Measurements from ENCODE around the gene PRPF40B.
A peak's percentile ranks its signal among the peaks of the same experiment; 100 is the strongest.
"Not testable (repeated sequence)": the region's sequence is repeated elsewhere in the genome, so short reads cannot be mapped to it uniquely, and the experiment has no call there.

The PRPF40B gene

GRCh38 chr12:49623142-49623904, at the start of gene PRPF40B:
TSS of gene PRPF40B (plus strand) at chr12:49623561. CDS start at chr12:49623591, 30 bp downstream.
- DNase-seq (ENCODE audit: low read depth): peak; percentile 72

GRCh38 chr12:49577589-49578315, 45.6 kb upstream of the PRPF40B start:
- no peak for DNase-seq (ENCODE audit: low read depth)

DNA sequence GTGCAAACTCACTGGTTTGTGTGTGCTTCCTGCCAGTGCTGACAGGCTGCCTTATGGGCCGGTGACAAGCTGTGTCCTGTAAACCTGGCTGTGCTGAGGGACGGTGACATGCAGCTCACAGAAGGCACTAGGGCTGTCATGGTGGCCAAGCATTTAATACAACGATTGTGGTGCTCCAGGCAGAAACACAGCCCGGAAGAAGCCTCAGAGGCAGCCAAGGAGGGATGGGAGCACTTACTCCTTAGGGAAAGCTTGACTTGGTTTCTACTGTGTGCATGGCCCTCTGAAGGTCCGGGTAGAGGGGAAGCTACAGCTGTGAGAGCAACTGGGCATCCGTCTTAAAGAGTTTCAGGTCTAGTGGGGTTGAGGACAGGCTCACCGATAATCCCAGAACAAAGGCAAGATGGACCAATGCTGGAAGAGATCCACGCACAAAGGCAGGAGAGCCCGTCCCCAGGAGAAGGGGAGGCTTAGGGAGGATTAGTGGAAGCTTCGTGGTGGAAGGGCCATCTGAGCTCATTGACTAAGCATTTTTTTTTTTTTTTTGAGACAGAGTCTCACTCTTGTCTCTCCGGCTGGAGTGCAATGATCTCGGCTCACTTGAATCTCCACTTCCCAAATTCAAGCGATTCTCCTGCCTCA, 44.8 kb upstream of the PRPF40B start:
- DNase-seq (ENCODE audit: low read depth): no peak

DNA sequence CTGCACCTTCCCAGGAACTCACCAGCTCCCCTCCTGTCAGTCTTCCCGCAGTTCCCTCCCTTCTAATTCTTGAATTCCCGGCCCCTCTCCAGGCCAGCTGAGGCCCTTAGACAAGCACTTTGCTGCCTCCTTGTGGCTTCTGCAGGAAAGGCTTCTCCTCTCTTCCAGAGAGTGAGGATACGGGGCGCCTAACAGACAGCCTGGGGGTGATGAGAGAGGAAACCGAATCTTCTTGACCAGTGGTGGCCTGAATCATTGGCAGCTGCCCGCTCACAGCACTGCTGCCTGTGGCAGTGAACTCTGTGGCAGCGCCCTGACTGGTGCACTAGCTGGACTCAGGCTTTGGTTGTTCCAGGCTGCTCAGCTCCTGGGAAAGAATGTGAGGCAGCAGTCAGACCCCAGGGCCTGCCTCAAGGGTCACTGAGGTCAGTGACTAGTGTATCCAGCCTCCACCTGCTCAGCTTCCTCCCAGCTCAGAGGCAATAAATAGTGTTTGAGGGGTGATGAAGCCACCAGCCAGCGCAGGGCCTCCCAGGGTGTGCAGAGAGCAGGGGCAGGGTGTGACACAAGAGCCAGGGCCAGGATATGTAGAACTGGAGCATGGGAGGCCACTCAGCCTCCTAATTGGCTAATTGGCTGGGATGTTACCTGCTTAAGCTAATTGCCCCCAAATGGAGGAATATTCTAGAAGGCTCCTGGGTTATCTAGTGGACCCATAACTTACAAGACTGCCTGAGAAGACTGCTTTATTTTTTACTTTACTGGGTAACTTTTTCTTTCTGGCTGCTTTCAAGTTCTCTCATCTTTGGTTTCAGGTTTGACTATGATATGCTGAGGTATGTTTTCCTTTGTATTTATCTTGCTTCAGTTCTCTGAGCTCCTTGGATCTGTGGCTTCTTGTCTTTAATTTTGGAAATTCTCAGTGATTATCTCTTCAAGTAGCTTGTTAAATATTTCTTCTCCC, 42.5 kb upstream of the PRPF40B start:
- peak; percentile 72 for DNase-seq (ENCODE audit: low read depth)

DNA sequence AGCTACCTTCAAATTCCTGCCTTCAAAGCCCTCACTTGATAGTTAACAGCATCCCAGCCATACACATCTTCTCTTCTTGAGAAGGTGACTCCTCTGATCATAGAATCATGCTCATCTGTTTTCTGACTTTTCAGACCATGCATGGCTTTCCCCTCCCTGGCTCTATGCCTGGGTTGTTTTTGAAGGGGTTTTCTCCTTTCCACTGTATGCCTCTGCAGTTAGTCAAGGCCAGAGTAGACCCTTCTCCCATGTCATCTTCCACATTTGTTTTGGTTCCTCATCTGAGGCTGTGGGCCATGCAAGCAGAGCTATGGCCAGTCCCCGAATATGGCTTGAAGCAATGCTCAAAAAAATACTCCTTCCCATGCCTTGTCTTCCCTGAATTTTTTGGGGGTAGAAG, 41.2 kb upstream of the PRPF40B start:
- no peak for DNase-seq (ENCODE audit: low read depth)

DNA sequence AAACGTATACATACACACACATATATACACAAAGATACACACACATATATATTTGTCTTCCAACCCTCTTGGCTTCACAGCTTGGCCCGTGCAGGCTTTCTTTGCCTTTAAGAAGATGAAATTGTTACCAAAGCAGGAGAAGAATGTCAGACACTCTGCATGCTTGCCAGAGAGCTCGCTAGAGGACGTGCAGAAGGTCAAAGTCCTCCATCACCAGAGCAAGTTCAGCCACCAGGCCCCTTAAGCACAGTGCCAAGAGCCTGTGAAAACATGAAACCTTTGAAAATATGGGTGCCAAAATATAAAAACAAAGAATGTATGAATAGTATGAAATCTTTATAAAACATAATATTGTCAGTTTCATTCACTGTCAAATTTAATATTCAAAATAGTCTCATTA, 40.5 kb upstream of the PRPF40B start:
- DNase-seq (ENCODE audit: low read depth): peak; percentile 17

- peak; percentile 46 for DNase-seq (ENCODE audit: low read depth)
These were observed 39.8 kb upstream of the PRPF40B start for GRCh38 chr12:49583366-49584094.

- no peak for DNase-seq (ENCODE audit: low read depth)
These were observed 38.8 kb upstream of the PRPF40B start for GRCh38 chr12:49584591-49584990.

DNA sequence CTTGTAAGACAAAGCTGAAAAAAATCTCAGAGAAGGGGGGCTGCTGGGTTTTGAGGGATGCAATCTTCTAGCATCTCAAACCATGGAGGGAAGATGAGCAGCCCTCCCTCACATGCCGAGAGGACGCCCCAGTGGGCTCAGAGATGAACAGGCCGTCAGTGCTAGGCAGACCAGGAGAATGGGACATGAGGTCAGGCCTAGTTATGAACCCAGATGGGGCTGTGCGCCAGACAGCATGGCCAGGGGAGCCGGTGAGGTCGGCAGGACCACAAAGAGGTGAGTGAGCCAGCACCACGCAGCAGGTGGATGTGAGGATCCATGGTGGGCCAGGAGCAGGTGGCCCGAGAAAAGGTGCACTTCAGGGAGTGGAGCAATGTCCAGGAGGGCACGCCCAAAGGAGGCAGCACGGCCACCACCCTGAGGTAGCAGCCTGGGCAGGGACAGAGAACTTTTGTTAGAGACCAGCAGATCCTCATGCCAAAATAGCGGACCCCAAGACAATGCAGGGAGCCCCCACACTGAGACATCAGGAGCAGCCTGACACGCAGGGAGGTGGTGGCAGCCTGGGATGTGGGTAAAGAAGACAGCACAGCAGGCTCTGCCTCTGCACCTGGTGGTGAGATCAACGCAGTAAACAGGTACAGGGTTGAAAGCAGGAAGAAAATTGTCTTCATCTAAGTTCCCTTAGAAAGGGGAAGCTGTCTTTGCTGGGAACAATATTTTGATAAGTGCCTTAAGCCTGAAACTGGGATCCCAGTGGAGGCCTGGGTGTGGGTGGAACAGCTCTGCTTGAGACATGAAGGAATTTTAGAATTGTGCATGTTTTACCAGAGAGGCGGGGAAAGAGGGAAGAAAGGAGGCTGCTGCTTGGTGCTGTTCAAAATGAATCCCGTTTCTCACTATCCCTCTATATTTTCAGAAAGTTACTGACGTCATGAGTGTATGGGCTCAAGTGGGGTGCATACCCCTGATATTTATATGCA, 37.6 kb upstream of the PRPF40B start:
- no peak for DNase-seq (ENCODE audit: low read depth)

DNA sequence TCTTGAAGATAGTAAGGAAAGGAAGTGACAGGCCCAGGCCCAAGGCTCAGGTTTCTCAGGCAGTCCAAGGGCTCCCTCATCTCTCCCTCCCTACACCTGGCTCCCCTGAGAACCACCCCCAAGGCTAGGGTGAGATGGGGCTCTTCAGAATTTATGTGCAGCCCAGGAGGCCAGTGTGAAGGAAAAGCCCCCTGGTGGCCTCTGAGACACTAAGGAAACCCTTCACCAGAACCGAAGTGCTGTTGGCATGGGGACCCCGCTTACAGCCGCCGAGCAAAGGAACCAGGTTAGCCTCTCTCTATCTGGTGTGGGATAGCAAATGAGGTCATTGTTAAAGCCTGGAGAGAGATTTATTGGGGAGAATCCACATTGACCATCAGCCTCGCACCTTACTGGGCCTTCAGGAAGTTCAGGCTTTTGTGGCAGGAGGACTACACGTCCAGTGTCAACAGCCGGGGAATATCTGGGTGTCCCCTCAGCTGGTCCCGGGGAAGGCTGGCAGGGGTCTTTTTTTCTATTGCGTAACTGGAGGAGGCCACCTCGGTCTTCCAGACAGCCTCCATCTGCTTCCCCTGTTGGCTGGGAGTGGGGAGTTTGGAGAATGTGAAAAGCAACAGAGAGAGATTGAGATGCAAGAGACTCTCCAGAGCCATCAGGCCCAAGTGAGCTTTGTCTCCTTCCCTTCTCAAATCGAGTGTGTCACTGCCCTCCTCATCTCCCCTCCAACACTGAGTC, 36.0 kb upstream of the PRPF40B start:
- no peak for DNase-seq (ENCODE audit: low read depth)

GRCh38 chr12:49588281-49588680, 35.1 kb upstream of the PRPF40B start:
- no peak for DNase-seq (ENCODE audit: low read depth)

GRCh38 chr12:49588721-49589516, 34.4 kb upstream of the PRPF40B start:
- no peak for DNase-seq (ENCODE audit: low read depth)

GRCh38 chr12:49598527-49598926, 24.8 kb upstream of the PRPF40B start:
- DNase-seq (ENCODE audit: low read depth): no peak

DNA sequence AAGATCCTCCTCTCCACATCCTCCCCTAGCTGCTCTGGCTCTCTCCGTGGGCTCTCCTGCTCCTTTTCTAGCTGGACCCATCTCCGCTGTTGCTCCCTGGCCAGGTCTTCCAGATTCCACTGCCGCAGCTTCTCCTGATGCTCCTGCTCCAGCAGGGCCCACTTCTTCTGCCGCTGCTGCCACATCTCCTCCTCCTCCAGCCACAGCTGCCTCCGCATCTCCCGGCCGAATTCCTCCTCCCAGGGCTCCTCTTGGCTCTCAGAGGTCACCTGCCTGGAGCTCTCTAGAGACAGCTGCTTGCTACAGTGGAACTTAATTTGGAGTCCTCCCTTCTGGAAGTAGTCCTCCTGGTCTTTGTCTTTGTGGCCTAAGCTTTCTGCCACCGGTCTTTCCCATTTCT, 23.4 kb upstream of the PRPF40B start:
- no peak for DNase-seq (ENCODE audit: low read depth)

DNA sequence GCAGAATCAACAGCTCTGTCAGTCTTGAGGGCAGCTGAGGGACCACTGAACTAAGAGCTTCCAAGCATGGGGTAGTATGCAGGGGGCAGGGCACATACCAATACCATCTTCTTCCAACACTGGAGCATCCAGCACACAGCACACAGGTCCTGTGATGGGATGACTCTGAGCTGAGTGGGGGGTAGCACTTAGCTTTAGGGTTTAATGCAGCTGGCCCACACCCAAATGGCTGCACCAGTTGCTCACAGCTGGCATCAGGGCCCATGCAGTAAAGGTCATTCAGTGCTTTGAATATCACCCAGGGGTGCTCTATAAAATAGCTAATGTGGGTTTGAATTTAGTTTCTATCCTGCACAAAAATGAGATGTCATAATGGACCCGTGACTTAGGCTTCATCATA, 19.6 kb upstream of the PRPF40B start:
- DNase-seq (ENCODE audit: low read depth): no peak

DNA sequence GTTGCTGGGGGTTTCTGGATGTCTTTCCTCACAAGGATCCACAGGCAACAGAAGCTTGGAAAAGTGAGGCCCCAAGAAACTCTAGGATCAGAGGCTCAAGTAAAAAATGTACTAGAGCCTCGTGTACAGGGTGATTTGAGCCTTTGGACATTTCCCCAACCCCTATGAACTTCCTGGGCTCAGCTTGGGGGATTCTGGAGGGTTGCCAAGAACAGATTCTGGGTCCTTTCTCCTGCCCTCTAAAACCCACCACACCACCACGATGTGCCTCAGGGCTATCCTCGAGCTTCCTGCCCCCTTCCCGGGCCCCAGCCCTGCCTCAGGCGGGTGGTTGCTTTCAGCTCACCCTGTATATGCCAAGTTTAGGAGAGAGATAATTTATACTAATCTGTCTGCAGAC, 18.5 kb upstream of the PRPF40B start:
- no peak for DNase-seq (ENCODE audit: low read depth)

DNA sequence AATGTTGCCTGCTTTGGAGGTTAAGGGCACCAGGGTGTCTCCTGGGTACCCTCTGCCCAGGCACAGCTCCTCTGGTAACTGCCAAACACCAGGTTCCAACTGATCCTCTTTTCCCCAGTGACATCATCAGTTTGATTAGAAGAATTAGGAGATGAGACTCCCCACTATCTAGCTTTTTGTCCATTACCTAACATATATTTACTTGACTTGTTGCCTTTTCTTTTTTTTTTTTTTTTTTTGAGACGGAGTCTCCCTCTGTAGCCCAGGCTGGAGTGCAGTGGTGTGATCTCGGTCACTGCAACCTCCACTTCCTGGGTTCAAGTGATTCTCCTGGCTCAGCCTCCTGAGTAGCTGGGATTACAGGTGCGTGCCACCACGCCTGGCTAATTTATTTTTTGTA, 17.8 kb upstream of the PRPF40B start, which contains the start of gene FAM186B:
Gene FAM186B (minus strand): TSS at position 101 of the 400 bp plus-strand sequence. CDS start 162 bp downstream, outside the sequence.
- not testable (repeated sequence) for DNase-seq (ENCODE audit: low read depth)
